ENCODE measurements around the gene RCL1. TPM values are rescaled to one million over a fixed set of nuclear protein-coding genes. Genes with fewer than 3 reads are reported as not detected.

RCL1 gene
- total and polyA plus RNA-seq, 2 donors (not counting 1 experiment from before 2014, with no cell fraction given), result 10.5 to 21.7 TPM

DNA sequence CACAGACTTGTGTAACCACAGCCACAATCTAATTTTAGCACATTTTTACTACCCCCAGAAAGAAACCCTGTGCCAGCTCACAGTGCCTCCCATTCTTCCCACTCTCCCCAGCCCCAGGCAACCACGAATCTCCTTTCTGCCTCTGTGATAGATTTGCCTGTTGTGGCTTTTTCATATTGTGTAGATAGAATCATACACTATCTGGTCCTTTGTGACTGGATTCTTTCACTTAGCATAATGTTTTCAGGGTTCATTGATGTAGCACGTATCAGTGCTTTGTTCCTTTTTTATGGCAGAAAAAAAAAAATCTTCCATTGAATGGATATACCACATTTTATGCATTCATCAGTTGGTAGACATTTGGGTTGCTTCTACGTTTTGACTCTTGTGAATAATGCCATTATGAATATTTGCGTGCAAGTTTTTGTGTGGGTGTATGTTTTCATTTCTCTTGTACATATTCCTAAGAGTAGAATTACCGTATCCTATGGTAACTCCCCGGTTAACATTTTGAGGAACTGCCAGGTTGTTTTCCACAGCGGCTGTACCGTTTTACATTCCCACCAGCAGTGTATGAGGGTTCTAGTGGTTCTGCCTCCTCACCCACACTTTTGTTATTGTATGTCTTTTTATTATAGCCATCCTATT is 64.5 kb downstream of the RCL1 start:
- Histone ChIP-seq H3K36me3 (replicated peaks in 1 of 2; ENCODE audit: control extremely low read depth in 1 of 2, control insufficient read depth in 1 of 2, extremely low read depth in 1 of 2, insufficient read depth in 2 of 2, low read length in 1 of 2) (peaks cover 3 to 33% of the 10 kb centered on the region in 2 experiments), H3K4me2 (replicated peaks; ENCODE audit: low read depth, low read length, poor library complexity, severe bottlenecking) (no peak overlapping the region), H3K27me3 (replicated peaks in 1 of 4; ENCODE audit: control extremely low read depth in 1 of 4, control insufficient read depth in 3 of 4, insufficient read depth in 4 of 4, low read length in 3 of 4) (no peaks in the 10 kb centered on the region), H3K9me3 (ENCODE audit: control extremely low read depth in 1 of 3, control insufficient read depth in 2 of 3, insufficient read depth in 1 of 3, low read length in 2 of 3) (no peaks in the 10 kb centered on the region), H3K9ac (ENCODE audit: low read length) (no peak overlapping the region), H3K27ac (ENCODE audit: low read length in 2 of 2) (no peak overlapping the region), H3K4me1 (ENCODE audit: control insufficient read depth in 2 of 2, insufficient read depth in 2 of 2, low read length in 2 of 2) (peaks cover 0 to 4% of the 10 kb centered on the region in 2 donors), H3K79me2 (ENCODE audit: control insufficient read depth, insufficient read depth, low read length) (peaks cover 2% of the 10 kb centered on the region), H4K20me1 (ENCODE audit: control insufficient read depth, insufficient read depth, low read length, poor library complexity, severe bottlenecking) (no peaks in the 10 kb centered on the region), H3K4me3 (ENCODE audit: control extremely low read depth in 1 of 5, extremely low read depth in 1 of 5, insufficient read depth in 1 of 5, low read depth in 2 of 5, low read length in 4 of 5) (no peak overlapping the region), H2AFZ (ENCODE audit: insufficient read depth, low read depth, low read length, poor library complexity, severe bottlenecking) (no peak overlapping the region)
- TF ChIP-seq EZH2 (IDR thresholded peaks at IDR 0.05; ENCODE audit: borderline replicate concordance, insufficient read depth, low read depth, low read length, poor library complexity, severe bottlenecking), result no peak
- TF ChIP-seq, protein P1, sequence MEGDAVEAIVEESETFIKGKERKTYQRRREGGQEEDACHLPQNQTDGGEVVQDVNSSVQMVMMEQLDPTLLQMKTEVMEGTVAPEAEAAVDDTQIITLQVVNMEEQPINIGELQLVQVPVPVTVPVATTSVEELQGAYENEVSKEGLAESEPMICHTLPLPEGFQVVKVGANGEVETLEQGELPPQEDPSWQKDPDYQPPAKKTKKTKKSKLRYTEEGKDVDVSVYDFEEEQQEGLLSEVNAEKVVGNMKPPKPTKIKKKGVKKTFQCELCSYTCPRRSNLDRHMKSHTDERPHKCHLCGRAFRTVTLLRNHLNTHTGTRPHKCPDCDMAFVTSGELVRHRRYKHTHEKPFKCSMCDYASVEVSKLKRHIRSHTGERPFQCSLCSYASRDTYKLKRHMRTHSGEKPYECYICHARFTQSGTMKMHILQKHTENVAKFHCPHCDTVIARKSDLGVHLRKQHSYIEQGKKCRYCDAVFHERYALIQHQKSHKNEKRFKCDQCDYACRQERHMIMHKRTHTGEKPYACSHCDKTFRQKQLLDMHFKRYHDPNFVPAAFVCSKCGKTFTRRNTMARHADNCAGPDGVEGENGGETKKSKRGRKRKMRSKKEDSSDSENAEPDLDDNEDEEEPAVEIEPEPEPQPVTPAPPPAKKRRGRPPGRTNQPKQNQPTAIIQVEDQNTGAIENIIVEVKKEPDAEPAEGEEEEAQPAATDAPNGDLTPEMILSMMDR (IDR thresholded peaks at IDR 0.05), result no peak
- Mint-ChIP-seq H3K4me1 (peaks cover 5% of the 10 kb centered on the region), H3K27ac (no peak overlapping the region), H3K9me3 (ENCODE audit: insufficient read depth) (no peaks in the 10 kb centered on the region), H3K4me3 (no peak overlapping the region), H3K27me3 (no peaks in the 10 kb centered on the region)
- ChIA-PET POLR2A (interaction anchor here (0.6 kb wide), 1 partner anchor 331 kb away, joined by 3 read pairs; no protein-coding TSS in a partner anchor), CTCF (no interaction called here)
- intact Hi-C loops (cut with micrococcal nuclease), result no loop called here
- ATAC-seq (ENCODE audit: low read depth), result no peak
- no CpG with 5 or more reads among the region's 8 CpGs for WGBS (ENCODE audit: insufficient coverage)
- DNase-seq, result no peak

DNA sequence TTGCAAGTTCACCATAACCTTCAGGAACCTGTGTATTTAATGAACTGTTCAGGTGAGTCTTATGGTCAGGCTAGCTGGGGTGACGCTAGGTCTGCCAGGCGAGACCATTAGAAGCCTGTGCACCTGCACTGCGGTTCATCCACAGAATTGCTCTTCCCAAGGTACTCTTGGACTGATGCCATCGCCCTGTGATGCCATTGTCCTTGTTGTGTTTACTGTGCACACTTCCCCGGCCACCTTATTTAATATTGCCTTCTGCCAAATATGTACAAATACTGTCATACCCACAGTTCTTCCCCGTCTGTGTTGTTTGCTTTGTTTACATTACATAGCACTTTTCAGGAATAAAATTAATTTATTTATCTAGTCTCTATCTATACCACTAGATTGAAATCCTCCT is 66.3 kb downstream of the RCL1 start:
- no peak overlapping the region for H3K9ac ChIP-seq (ENCODE audit: low read length)
- H3K27ac Mint-ChIP-seq, result no peak overlapping the region
- no peak overlapping the region for H2AFZ ChIP-seq (ENCODE audit: insufficient read depth, low read depth, low read length, poor library complexity, severe bottlenecking)
- ATAC-seq (ENCODE audit: low read depth), result no peak
- H3K27ac ChIP-seq (ENCODE audit: low read length in 2 of 2), result no peak overlapping the region
- peaks cover 5% of the 10 kb centered on the region for H3K4me1 Mint-ChIP-seq
- TF ChIP-seq, protein P1 (IDR thresholded peaks at IDR 0.05), result no peak
- TF ChIP-seq EZH2 (IDR thresholded peaks at IDR 0.05; ENCODE audit: borderline replicate concordance, insufficient read depth, low read depth, low read length, poor library complexity, severe bottlenecking), result no peak
- no peak overlapping the region for H3K4me3 ChIP-seq (ENCODE audit: control extremely low read depth in 1 of 5, extremely low read depth in 1 of 5, insufficient read depth in 1 of 5, low read depth in 2 of 5, low read length in 4 of 5)
- no peak overlapping the region for H3K4me2 ChIP-seq (replicated peaks; ENCODE audit: low read depth, low read length, poor library complexity, severe bottlenecking)
- ChIA-PET POLR2A (no interaction called here), CTCF (no interaction called here)
- DNase-seq, result no peak
- no peaks in the 10 kb centered on the region for H3K27me3 ChIP-seq (replicated peaks in 1 of 4; ENCODE audit: control extremely low read depth in 1 of 4, control insufficient read depth in 3 of 4, insufficient read depth in 4 of 4, low read length in 3 of 4)
- H3K9me3 ChIP-seq (ENCODE audit: control extremely low read depth in 1 of 3, control insufficient read depth in 2 of 3, insufficient read depth in 1 of 3, low read length in 2 of 3), result no peaks in the 10 kb centered on the region
- H3K36me3 ChIP-seq (replicated peaks in 1 of 2; ENCODE audit: control extremely low read depth in 1 of 2, control insufficient read depth in 1 of 2, extremely low read depth in 1 of 2, insufficient read depth in 2 of 2, low read length in 1 of 2), result peaks cover 1 to 20% of the 10 kb centered on the region in 2 experiments
- no peaks in the 10 kb centered on the region for H3K79me2 ChIP-seq (ENCODE audit: control insufficient read depth, insufficient read depth, low read length)
- WGBS (ENCODE audit: insufficient coverage), result 100% methylated on average over 4 of the region's 6 CpGs
- peaks cover 0 to 4% of the 10 kb centered on the region in 2 donors for H3K4me1 ChIP-seq (ENCODE audit: control insufficient read depth in 2 of 2, insufficient read depth in 2 of 2, low read length in 2 of 2)
- H3K4me3 Mint-ChIP-seq, result no peak overlapping the region
- H3K9me3 Mint-ChIP-seq (ENCODE audit: insufficient read depth), result no peaks in the 10 kb centered on the region
- intact Hi-C loops (cut with micrococcal nuclease), result no loop called here
- H4K20me1 ChIP-seq (ENCODE audit: control insufficient read depth, insufficient read depth, low read length, poor library complexity, severe bottlenecking), result no peaks in the 10 kb centered on the region
- H3K27me3 Mint-ChIP-seq, result no peaks in the 10 kb centered on the region

Measured in B cell (primary cell).